Cortex of kidney (tissue), 1 donor: ENCODE data around the gene EMC7.

Experiments
- DNase-seq: peaks from one replicate; lab custom pipeline; 2025; lab: John Stamatoyannopoulos, UW

Gene EMC7

DNA sequence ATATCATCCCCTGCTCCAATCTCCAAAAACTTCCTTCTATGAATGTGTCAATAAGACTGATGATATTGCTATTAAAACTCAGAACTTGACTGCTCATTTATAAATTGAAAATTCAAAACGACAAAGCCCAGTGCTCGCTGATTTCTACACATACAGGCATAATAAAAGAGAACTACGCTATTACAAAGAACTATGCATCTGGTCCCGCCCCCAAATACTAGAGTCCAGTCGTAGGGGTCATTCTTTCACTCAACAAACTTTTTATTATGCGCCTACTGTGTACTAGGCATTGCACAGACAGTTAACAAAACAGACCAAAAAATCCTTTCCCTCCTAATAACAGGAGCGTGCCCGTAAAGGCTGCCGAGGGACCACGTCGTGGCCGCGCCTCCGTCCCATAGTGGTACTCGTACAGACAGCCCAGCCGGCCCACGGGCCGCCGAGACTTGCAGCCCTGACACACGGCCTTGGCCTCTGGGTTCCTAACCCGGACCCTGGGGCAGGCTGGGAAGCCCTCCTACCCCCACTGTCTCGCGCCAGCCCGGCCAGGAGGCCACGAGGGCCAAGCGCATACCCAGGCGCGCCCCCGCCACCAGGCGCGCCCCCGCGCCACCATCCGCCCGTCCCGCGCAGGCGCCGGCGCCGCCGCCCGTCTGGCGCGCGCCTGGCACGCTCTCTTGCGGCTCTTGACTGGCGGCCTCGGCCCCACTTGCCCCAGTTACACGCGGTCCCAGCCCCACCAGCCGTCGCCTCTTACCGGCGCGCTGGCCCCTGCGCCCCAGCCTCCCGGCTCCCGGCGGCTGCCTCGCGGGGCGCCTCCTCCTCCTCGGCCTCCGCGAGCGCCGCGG lies 63.4 kb downstream of the EMC7 start:
- DNase-seq = no peak
